Duodenal mucosa (tissue), 2 donors: ENCODE results near the gene SCNN1A.
A peak's percentile ranks its signal among the peaks of the same experiment; 100 is the strongest.

ENCODE experiments used
- H3K27ac ChIP-seq: one replicate; pipeline ENCODE4 v1.7.0; 2013; ENCODE audit warnings: low read depth, low read length
- H3K27me3 ChIP-seq, 2 donors: one replicate each; pipeline ENCODE4 v1.7.0; 2013; ENCODE audit warnings: low read length in 2 of 2, control low read depth in 1 of 2; ENCODE audit not compliant: insufficient read depth in 2 of 2, control insufficient read depth in 1 of 2
- H3K36me3 ChIP-seq, 2 donors: one replicate each; pipeline ENCODE4 v1.7.0; 2013; ENCODE audit warnings: low read length in 2 of 2, control low read depth in 1 of 2; ENCODE audit not compliant: insufficient read depth in 2 of 2, control insufficient read depth in 1 of 2
- H3K4me1 ChIP-seq, 2 donors: one replicate each; pipeline ENCODE4 v1.7.0; 2013; ENCODE audit warnings: low read length in 2 of 2, control low read depth in 1 of 2; ENCODE audit not compliant: insufficient read depth in 2 of 2, control insufficient read depth in 1 of 2
- H3K4me3 ChIP-seq, 2 donors: one replicate each; pipeline ENCODE4 v1.7.0; 2013; ENCODE audit warnings: low read length in 2 of 2, low read depth in 1 of 2
- H3K9ac ChIP-seq, 2 donors: one replicate each; pipeline ENCODE4 v1.7.0; 2013; ENCODE audit warnings: low read length in 2 of 2, low read depth in 1 of 2
- H3K9me3 ChIP-seq, 2 donors: one replicate each; pipeline ENCODE4 v1.7.0; 2013; ENCODE audit warnings: low read length in 2 of 2, control low read depth in 1 of 2; ENCODE audit not compliant: control insufficient read depth in 1 of 2

Gene SCNN1A

DNA sequence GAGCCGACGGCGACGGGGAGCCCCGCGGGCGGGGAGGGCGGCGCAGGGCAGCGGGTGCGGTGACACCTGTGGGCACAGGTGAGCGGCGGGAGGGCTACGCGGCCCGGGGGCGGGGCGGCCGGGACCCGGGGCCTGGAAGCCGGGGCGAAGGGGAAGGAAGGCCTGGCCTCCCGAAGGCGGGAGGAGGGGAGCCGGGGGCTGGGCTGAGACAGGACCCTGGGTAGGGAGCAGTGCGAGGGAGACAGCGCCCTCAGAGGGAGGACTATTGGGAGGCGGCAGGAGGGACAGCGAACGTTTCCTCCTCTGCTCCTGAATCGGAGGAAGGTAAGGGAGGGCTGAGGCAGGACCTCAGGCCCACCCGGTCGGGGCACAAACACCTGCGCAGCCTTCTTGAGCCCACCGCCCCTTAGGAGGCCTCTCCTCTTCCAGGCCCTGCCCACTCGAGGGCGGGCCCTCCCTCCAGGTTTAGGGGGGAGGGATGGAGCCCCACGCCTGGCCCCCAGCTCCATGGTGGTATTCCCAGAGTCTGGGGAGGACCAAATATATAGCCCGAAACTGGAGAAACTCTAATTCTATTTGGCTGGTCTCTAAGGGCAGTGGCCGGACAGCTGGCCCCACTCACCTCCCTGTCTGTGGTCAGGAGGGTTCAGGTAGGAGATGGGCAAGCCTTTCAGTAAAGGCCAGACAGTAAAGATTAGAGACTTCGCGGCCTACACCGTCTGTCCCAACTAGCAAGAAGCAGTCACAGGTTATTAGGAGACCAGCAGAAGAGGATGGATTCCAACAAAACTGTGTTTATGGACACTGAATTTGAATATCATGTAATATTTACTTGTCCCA, 64.4 kb downstream of the SCNN1A start:
- Histone ChIP-seq H3K4me3 (peak overlapping the region; percentile 73 to 74), H3K4me1 (peaks cover 38 to 42% of the 10 kb centered on the region in 2 donors), H3K27ac (peak overlapping the region; percentile 84), H3K9ac (peak overlapping the region; percentile 77 to 92), H3K9me3 (no peaks in the 10 kb centered on the region), H3K27me3 (no peaks in the 10 kb centered on the region), H3K36me3 (peaks cover 7 to 23% of the 10 kb centered on the region in 2 donors)

DNA sequence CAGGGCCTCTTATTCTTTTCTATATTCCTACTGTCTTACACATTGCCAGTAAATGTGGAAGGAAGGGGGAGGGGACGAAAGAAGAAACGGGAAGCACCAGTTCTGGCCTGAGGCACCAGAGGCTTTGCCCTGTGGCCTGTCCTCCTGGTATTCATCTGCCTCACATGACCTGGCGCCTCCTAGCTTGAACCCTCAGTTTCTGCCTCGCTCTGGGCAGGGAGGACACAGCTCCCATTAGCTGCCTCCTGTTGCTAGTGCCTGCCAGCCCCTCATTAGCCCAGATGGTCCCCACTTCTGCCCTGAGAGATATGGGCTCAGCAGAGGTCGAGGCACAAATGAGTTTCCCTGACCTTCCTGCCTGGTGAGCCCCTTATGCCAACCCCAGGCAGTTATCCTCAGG, 67.8 kb downstream of the SCNN1A start:
- no peaks in the 10 kb centered on the region for H3K27me3 ChIP-seq
- H3K4me3 ChIP-seq: no peak overlapping the region
- H3K36me3 ChIP-seq: no peaks in the 10 kb centered on the region
- H3K9ac ChIP-seq: no peak overlapping the region
- H3K27ac ChIP-seq: no peak overlapping the region
- H3K9me3 ChIP-seq: no peaks in the 10 kb centered on the region
- peaks cover 41 to 49% of the 10 kb centered on the region in 2 donors for H3K4me1 ChIP-seq

- H3K9ac ChIP-seq: no peak overlapping the region
- no peaks in the 10 kb centered on the region for H3K27me3 ChIP-seq
- H3K36me3 ChIP-seq: no peaks in the 10 kb centered on the region
- no peak overlapping the region for H3K4me3 ChIP-seq
- no peak overlapping the region for H3K27ac ChIP-seq
- no peaks in the 10 kb centered on the region for H3K9me3 ChIP-seq
- H3K4me1 ChIP-seq: peaks cover 34 to 42% of the 10 kb centered on the region in 2 donors
Observed at GRCh38 chr12:6306599-6307220, 68.7 kb downstream of the SCNN1A start.

GRCh38 chr12:6306151-6306550, 69.2 kb downstream of the SCNN1A start:
- Histone ChIP-seq H3K4me3 (no peak overlapping the region), H3K9me3 (no peaks in the 10 kb centered on the region), H3K4me1 (peaks cover 33 to 39% of the 10 kb centered on the region in 2 donors), H3K27me3 (no peaks in the 10 kb centered on the region), H3K27ac (no peak overlapping the region), H3K36me3 (no peaks in the 10 kb centered on the region), H3K9ac (no peak overlapping the region)

GRCh38 chr12:6303071-6303470, 72.3 kb downstream of the SCNN1A start:
- H3K4me1 ChIP-seq: peaks cover 21 to 26% of the 10 kb centered on the region in 2 donors
- H3K4me3 ChIP-seq: no peak overlapping the region
- no peak overlapping the region for H3K27ac ChIP-seq
- no peaks in the 10 kb centered on the region for H3K9me3 ChIP-seq
- H3K9ac ChIP-seq: no peak overlapping the region
- H3K36me3 ChIP-seq: no peaks in the 10 kb centered on the region
- H3K27me3 ChIP-seq: no peaks in the 10 kb centered on the region

- Histone ChIP-seq H3K27me3 (no peaks in the 10 kb centered on the region), H3K4me1 (peaks cover 20 to 21% of the 10 kb centered on the region in 2 donors), H3K9ac (no peak overlapping the region), H3K36me3 (no peaks in the 10 kb centered on the region), H3K9me3 (no peaks in the 10 kb centered on the region), H3K27ac (no peak overlapping the region), H3K4me3 (no peak overlapping the region)
Observed at GRCh38 chr12:6302621-6303020, 72.7 kb downstream of the SCNN1A start.

DNA sequence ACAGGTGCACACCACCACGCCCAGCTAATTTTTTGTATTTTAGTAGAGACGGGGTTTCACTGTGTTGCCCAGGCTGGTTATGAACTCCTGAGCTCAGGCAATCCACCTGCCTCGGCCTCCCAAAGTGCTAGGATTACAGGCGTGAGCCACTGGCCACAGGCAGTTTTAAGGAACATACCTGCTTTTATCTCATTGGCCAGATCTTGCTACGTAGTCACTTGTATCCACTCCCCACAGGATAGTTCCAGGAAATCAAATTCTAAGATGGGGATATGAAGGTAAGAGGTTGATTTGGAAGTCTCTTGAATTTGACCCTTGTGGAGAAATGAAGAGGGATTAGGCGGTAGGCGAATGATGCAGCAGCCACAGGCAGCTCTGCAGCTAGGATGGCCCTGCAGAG, 73.6 kb downstream of the SCNN1A start:
- no peaks in the 10 kb centered on the region for H3K9me3 ChIP-seq
- H3K27me3 ChIP-seq: no peaks in the 10 kb centered on the region
- H3K4me3 ChIP-seq: no peak overlapping the region
- peaks cover 19 to 22% of the 10 kb centered on the region in 2 donors for H3K4me1 ChIP-seq
- H3K36me3 ChIP-seq: no peaks in the 10 kb centered on the region
- no peak overlapping the region for H3K9ac ChIP-seq
- H3K27ac ChIP-seq: no peak overlapping the region

DNA sequence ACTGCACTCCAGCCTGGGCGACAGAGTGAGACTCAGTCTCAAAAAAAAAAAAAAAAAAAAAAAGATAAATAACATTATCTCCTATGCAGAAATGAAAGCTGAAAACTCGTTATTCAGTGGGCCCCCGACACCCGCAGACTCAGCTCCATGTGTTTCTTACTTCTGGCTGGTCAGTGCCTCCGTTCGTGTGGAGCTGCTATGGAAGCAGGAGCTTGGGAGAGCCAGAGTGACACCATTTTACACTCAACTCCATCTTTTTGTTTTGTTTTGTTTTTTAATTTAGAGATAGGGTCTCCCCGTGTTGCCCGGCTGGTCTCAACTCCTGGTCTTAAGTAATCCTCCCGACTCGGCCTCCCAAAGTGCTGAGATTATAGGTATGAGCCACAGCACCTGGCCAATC, 78.2 kb downstream of the SCNN1A start:
- no peaks in the 10 kb centered on the region for H3K36me3 ChIP-seq
- no peak overlapping the region for H3K27ac ChIP-seq
- H3K27me3 ChIP-seq: no peaks in the 10 kb centered on the region
- no peak overlapping the region for H3K4me3 ChIP-seq
- H3K9ac ChIP-seq: no peak overlapping the region
- peaks cover 29 to 31% of the 10 kb centered on the region in 2 donors for H3K4me1 ChIP-seq
- H3K9me3 ChIP-seq: no peaks in the 10 kb centered on the region
